ENCODE data around the gene GDF7.

GDF7 gene

DNA sequence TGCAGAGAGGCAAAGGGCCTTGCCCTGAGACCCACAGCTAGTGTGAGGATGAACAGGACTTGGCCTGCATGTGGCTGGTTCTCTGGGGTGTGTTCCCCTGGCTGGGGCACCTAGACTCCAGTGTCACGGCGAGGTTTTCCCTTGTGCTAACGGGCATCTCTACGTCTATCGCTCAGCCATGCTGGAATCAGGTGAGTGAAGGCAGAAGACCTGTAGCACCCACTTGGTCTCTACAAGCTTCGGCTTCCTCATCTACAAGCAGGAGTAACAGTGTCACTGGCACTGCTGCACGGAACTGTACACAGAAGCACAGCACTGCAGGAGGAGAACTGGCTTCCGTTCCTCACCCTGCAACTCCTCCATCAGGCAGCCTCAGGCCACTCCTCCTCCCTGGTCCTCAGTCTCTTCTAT lies 46.7 kb upstream of the GDF7 start:
- no peak overlapping the region for H2BK15ac ChIP-seq (replicated peaks; ENCODE audit: low read depth)
- DNase-seq: no peak
- H3K36me3 ChIP-seq (ENCODE audit: control insufficient read depth, insufficient read depth, low read length): no peaks in the 10 kb centered on the region
- no peak overlapping the region for H2BK120ac ChIP-seq (ENCODE audit: low read depth, low read length)
- H3K56ac ChIP-seq (ENCODE audit: low read length): no peak overlapping the region
- H3K23ac ChIP-seq (ENCODE audit: low read length): no peak overlapping the region
- peaks cover 2% of the 10 kb centered on the region for H3K4me1 ChIP-seq (ENCODE audit: control insufficient read depth, low read depth, low read length)
- no peak overlapping the region for H3K4me2 ChIP-seq (ENCODE audit: low read length)
- no CpG with 5 or more reads among the region's 8 CpGs for WGBS (ENCODE audit: extremely low coverage, insufficient coverage, low lambda C conversion rate)
- H3K9ac ChIP-seq (ENCODE audit: low read length): no peak overlapping the region
- no peaks in the 10 kb centered on the region for H3K27me3 ChIP-seq (ENCODE audit: insufficient read depth, low read length, poor library complexity)
- no peak overlapping the region for H3K4ac ChIP-seq (ENCODE audit: low read depth, low read length)
- H2BK5ac ChIP-seq (ENCODE audit: low read length): no peak overlapping the region
- no peak overlapping the region for H4K8ac ChIP-seq (ENCODE audit: low read depth, low read length)
- no peak overlapping the region for H3K4me3 ChIP-seq (ENCODE audit: low read length)
- no peaks in the 10 kb centered on the region for H3K79me2 ChIP-seq (ENCODE audit: control insufficient read depth, insufficient read depth, low read length)
- H3K18ac ChIP-seq (ENCODE audit: low read length): no peak overlapping the region
- H3K27ac ChIP-seq (ENCODE audit: low read depth, low read length): no peak overlapping the region
- H2AK5ac ChIP-seq (ENCODE audit: low read length): no peak overlapping the region
- H4K5ac ChIP-seq (ENCODE audit: low read length): no peak overlapping the region
- no peaks in the 10 kb centered on the region for H3K79me1 ChIP-seq (ENCODE audit: low read length)

- Histone ChIP-seq H3K4me1 (ENCODE audit: control insufficient read depth, low read depth, low read length) (peaks cover 2% of the 10 kb centered on the region), H2AK5ac (ENCODE audit: low read length) (no peak overlapping the region), H3K4ac (ENCODE audit: low read depth, low read length) (no peak overlapping the region), H3K23ac (ENCODE audit: low read length) (no peak overlapping the region), H3K27me3 (ENCODE audit: insufficient read depth, low read length, poor library complexity) (no peaks in the 10 kb centered on the region), H4K8ac (ENCODE audit: low read depth, low read length) (no peak overlapping the region), H2BK15ac (replicated peaks; ENCODE audit: low read depth) (no peak overlapping the region), H3K27ac (ENCODE audit: low read depth, low read length) (no peak overlapping the region), H3K36me3 (ENCODE audit: control insufficient read depth, insufficient read depth, low read length) (no peaks in the 10 kb centered on the region), H3K79me1 (ENCODE audit: low read length) (no peaks in the 10 kb centered on the region), H3K79me2 (ENCODE audit: control insufficient read depth, insufficient read depth, low read length) (no peaks in the 10 kb centered on the region), H3K4me2 (ENCODE audit: low read length) (no peak overlapping the region), H3K9ac (ENCODE audit: low read length) (no peak overlapping the region), H3K4me3 (ENCODE audit: low read length) (no peak overlapping the region), H2BK120ac (ENCODE audit: low read depth, low read length) (no peak overlapping the region), H3K18ac (ENCODE audit: low read length) (no peak overlapping the region), H2BK5ac (ENCODE audit: low read length) (no peak overlapping the region), H4K5ac (ENCODE audit: low read length) (no peak overlapping the region), H3K56ac (ENCODE audit: low read length) (no peak overlapping the region)
- WGBS (ENCODE audit: extremely low coverage, insufficient coverage, low lambda C conversion rate): no CpG with 5 or more reads among the region's 4 CpGs
- DNase-seq: no peak
These were observed 46.1 kb upstream of the GDF7 start for GRCh38 chr2:20620696-20621365.

DNA sequence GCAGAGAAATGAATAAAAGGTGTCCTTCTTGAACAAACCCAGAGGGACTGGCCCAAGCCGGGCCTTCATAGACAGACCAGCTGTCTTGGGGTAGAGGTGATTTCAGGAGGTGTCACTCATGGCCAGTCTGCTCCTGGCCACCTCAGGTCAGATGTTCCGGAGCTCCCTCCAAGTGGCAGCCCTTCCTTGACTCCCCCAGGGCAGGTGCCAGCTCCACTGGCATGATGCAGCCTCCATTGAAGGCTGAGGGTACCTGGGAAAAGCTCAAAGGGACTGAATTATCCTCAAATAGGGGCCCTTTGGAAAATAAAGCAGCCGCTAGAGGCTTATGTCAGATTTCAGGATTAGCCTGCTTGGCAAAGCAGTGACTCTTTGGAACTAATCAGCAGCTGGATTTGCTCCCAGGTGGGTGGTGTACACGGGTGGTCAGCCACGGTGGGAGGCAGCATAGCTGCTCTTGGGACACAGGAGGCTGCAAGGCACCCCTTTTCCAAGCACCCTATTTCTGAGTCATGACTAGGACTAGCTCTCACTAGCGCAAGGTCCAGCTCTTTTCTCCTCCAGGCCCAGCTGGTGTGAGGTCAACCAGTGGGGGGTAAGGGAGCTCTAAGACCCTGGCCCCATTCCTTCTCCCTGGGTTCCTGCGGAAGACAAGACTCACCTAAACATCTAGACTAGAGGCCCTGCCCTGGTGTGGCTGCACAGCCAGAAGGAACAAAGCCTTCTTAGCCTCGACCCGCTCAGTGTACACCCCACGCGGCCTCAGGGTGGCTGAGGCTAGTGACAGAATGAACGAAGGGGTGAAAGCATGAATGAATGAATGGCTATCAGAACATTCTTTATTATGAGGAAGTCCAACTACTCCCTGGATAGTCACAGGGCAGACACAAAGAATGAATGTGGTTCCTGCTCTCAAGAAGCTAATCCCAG lies 45.3 kb upstream of the GDF7 start:
- no peak for DNase-seq
- no CpG with 5 or more reads among the region's 12 CpGs for WGBS (ENCODE audit: extremely low coverage, insufficient coverage, low lambda C conversion rate)
- no peak overlapping the region for H3K4me3 ChIP-seq (ENCODE audit: low read length)
- no peak overlapping the region for H4K5ac ChIP-seq (ENCODE audit: low read length)
- H3K79me1 ChIP-seq (ENCODE audit: low read length): no peaks in the 10 kb centered on the region
- no peak overlapping the region for H3K18ac ChIP-seq (ENCODE audit: low read length)
- no peak overlapping the region for H3K4me2 ChIP-seq (ENCODE audit: low read length)
- H2BK15ac ChIP-seq (replicated peaks; ENCODE audit: low read depth): no peak overlapping the region
- no peak overlapping the region for H3K9ac ChIP-seq (ENCODE audit: low read length)
- H3K4ac ChIP-seq (ENCODE audit: low read depth, low read length): no peak overlapping the region
- H3K23ac ChIP-seq (ENCODE audit: low read length): peak overlapping the region; percentile 36
- H3K56ac ChIP-seq (ENCODE audit: low read length): no peak overlapping the region
- no peaks in the 10 kb centered on the region for H3K79me2 ChIP-seq (ENCODE audit: control insufficient read depth, insufficient read depth, low read length)
- H3K27ac ChIP-seq (ENCODE audit: low read depth, low read length): no peak overlapping the region
- H2AK5ac ChIP-seq (ENCODE audit: low read length): no peak overlapping the region
- no peaks in the 10 kb centered on the region for H3K27me3 ChIP-seq (ENCODE audit: insufficient read depth, low read length, poor library complexity)
- H2BK120ac ChIP-seq (ENCODE audit: low read depth, low read length): no peak overlapping the region
- H3K4me1 ChIP-seq (ENCODE audit: control insufficient read depth, low read depth, low read length): peaks cover 2% of the 10 kb centered on the region
- no peak overlapping the region for H2BK5ac ChIP-seq (ENCODE audit: low read length)
- no peaks in the 10 kb centered on the region for H3K36me3 ChIP-seq (ENCODE audit: control insufficient read depth, insufficient read depth, low read length)
- H4K8ac ChIP-seq (ENCODE audit: low read depth, low read length): no peak overlapping the region

GRCh38 chr2:20622296-20622686 lies 44.7 kb upstream of the GDF7 start:
- H2BK120ac ChIP-seq (ENCODE audit: low read depth, low read length): no peak overlapping the region
- H3K4ac ChIP-seq (ENCODE audit: low read depth, low read length): no peak overlapping the region
- no CpG with 5 or more reads among the region's 11 CpGs for WGBS (ENCODE audit: extremely low coverage, insufficient coverage, low lambda C conversion rate)
- H3K27me3 ChIP-seq (ENCODE audit: insufficient read depth, low read length, poor library complexity): no peaks in the 10 kb centered on the region
- no peaks in the 10 kb centered on the region for H3K36me3 ChIP-seq (ENCODE audit: control insufficient read depth, insufficient read depth, low read length)
- no peak for DNase-seq
- no peak overlapping the region for H3K9ac ChIP-seq (ENCODE audit: low read length)
- H3K27ac ChIP-seq (ENCODE audit: low read depth, low read length): no peak overlapping the region
- no peak overlapping the region for H3K56ac ChIP-seq (ENCODE audit: low read length)
- no peaks in the 10 kb centered on the region for H3K79me1 ChIP-seq (ENCODE audit: low read length)
- no peak overlapping the region for H4K5ac ChIP-seq (ENCODE audit: low read length)
- H3K4me2 ChIP-seq (ENCODE audit: low read length): no peak overlapping the region
- no peak overlapping the region for H4K8ac ChIP-seq (ENCODE audit: low read depth, low read length)
- H3K4me1 ChIP-seq (ENCODE audit: control insufficient read depth, low read depth, low read length): no peaks in the 10 kb centered on the region
- H3K18ac ChIP-seq (ENCODE audit: low read length): no peak overlapping the region
- no peak overlapping the region for H2BK5ac ChIP-seq (ENCODE audit: low read length)
- H2BK15ac ChIP-seq (replicated peaks; ENCODE audit: low read depth): no peak overlapping the region
- H3K79me2 ChIP-seq (ENCODE audit: control insufficient read depth, insufficient read depth, low read length): no peaks in the 10 kb centered on the region
- H3K23ac ChIP-seq (ENCODE audit: low read length): no peak overlapping the region
- no peak overlapping the region for H3K4me3 ChIP-seq (ENCODE audit: low read length)
- H2AK5ac ChIP-seq (ENCODE audit: low read length): no peak overlapping the region

DNA sequence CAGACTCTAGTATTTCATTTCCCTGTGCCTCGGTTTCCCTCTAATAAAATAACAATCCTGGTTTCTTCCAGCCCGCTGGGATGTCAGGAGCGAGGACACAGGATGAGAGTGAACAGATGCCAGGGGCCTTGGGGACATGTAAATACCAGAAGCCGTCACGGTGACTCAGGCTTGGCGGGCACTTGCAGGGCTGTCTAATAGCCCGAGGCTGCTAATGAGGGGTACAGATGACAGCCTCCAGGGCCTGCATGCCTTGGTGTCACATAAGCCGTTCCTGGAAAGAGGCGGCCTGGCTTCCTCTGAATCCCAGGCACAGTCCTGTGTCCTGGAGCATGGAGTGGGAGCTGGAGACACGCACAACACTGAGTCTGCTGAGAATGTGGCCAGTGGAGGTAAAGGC lies 44.2 kb upstream of the GDF7 start:
- H3K27ac ChIP-seq (ENCODE audit: low read depth, low read length): no peak overlapping the region
- DNase-seq: no peak
- H3K56ac ChIP-seq (ENCODE audit: low read length): no peak overlapping the region
- no peaks in the 10 kb centered on the region for H3K27me3 ChIP-seq (ENCODE audit: insufficient read depth, low read length, poor library complexity)
- H3K4me3 ChIP-seq (ENCODE audit: low read length): no peak overlapping the region
- H3K4me2 ChIP-seq (ENCODE audit: low read length): no peak overlapping the region
- H3K4ac ChIP-seq (ENCODE audit: low read depth, low read length): no peak overlapping the region
- H3K79me1 ChIP-seq (ENCODE audit: low read length): no peaks in the 10 kb centered on the region
- no peaks in the 10 kb centered on the region for H3K79me2 ChIP-seq (ENCODE audit: control insufficient read depth, insufficient read depth, low read length)
- H2BK15ac ChIP-seq (replicated peaks; ENCODE audit: low read depth): no peak overlapping the region
- no peak overlapping the region for H4K5ac ChIP-seq (ENCODE audit: low read length)
- H3K36me3 ChIP-seq (ENCODE audit: control insufficient read depth, insufficient read depth, low read length): no peaks in the 10 kb centered on the region
- no peak overlapping the region for H4K8ac ChIP-seq (ENCODE audit: low read depth, low read length)
- H2AK5ac ChIP-seq (ENCODE audit: low read length): no peak overlapping the region
- no peak overlapping the region for H2BK5ac ChIP-seq (ENCODE audit: low read length)
- no peak overlapping the region for H3K18ac ChIP-seq (ENCODE audit: low read length)
- WGBS (ENCODE audit: extremely low coverage, insufficient coverage, low lambda C conversion rate): no CpG with 5 or more reads among the region's 10 CpGs
- H3K9ac ChIP-seq (ENCODE audit: low read length): no peak overlapping the region
- no peak overlapping the region for H3K23ac ChIP-seq (ENCODE audit: low read length)
- no peak overlapping the region for H2BK120ac ChIP-seq (ENCODE audit: low read depth, low read length)
- no peaks in the 10 kb centered on the region for H3K4me1 ChIP-seq (ENCODE audit: control insufficient read depth, low read depth, low read length)

Measured in mesendoderm (in vitro differentiated cells).